Diencephalon (tissue), 1 donor: ENCODE measurements around the gene SCARF2. TPM values are rescaled to one million over a fixed set of nuclear protein-coding genes. Genes with fewer than 3 reads are reported as not detected.

Source experiments
- small RNA-seq: library from RNA; depleted of rRNA; stranded (forward); fragments of <200 nt; gene quantifications from one replicate; pipeline ENCODE3, GENCODE V24; 2014
- total RNA-seq: library from RNA; depleted of rRNA; stranded (reverse); fragments of >200 nt; gene quantifications from one replicate; pipeline ENCODE4 v1.2.3, GENCODE V29; 2014

SCARF2 gene
- 3.5 TPM for total RNA-seq

GRCh38 chr22:20437613-20438426 is at the start of gene SCARF2:
Gene SCARF2, minus strand, starts transcription at chr22:20437825. Its CDS starts 71 bp downstream, at chr22:20437754.

GRCh38 chr22:20393705-20394476 is 43.7 kb downstream of the SCARF2 start, which contains the start of gene ZNF74:
Gene ZNF74, plus strand, starts transcription at chr22:20394151. Its CDS starts 478 bp downstream, at chr22:20394629.

Small RNA genes within 50 kb of the gene (small RNA-seq; reads per million reads assigned to genes)
- not detected for gene RF00019
- gene RN7SL812P: not detected
- not detected for gene RNU6-225P
- 1.3 reads per million, percentile 81 among the genes with 10 or more reads in this experiment for gene RNY1P9

Other genes starting within 250 kb of the SCARF2 start
- gene RTN4R, start 169.5 kb downstream of the SCARF2 start, total RNA-seq: 12.5 TPM
- gene DGCR6L, start 117.8 kb downstream of the SCARF2 start, total RNA-seq: 42.2 TPM
- gene ZNF74, start 43.7 kb downstream of the SCARF2 start, total RNA-seq: 26.1 TPM
- gene KLHL22, start 58.0 kb upstream of the SCARF2 start, total RNA-seq: 58.8 TPM
- gene MED15, start 69.8 kb upstream of the SCARF2 start, total RNA-seq: 17.3 TPM